ENCODE data around the gene DEDD. TPM values are rescaled to one million over a fixed set of nuclear protein-coding genes. Genes with fewer than 3 reads are reported as not detected.

The DEDD gene
- total RNA-seq, 1 experiment from 2014 or later = 44.7 TPM

GRCh38 chr1:161085165-161085564 is 47.3 kb downstream of the DEDD start:
- no peak for DNase-seq
- Histone ChIP-seq H2AFZ (ENCODE audit: low read length) (no peak overlapping the region), H3K9ac (ENCODE audit: extremely low read depth, insufficient read length, low read length) (no peak overlapping the region), H3K18ac (ENCODE audit: insufficient read length, low read depth, low read length) (no peak overlapping the region), H2BK20ac (ENCODE audit: low read depth, low read length, poor library complexity, severe bottlenecking) (no peak overlapping the region), H3K4me2 (ENCODE audit: insufficient read depth, insufficient read length, low read length) (no peak overlapping the region), H3K27me3 (ENCODE audit: insufficient read depth, low read length) (no peaks in the 10 kb centered on the region), H3K27ac (ENCODE audit: insufficient read length, low read depth, low read length) (no peak overlapping the region), H4K20me1 (ENCODE audit: control insufficient read depth, insufficient read depth, insufficient read length) (no peaks in the 10 kb centered on the region), H3K56ac (ENCODE audit: insufficient read length, low read depth, low read length) (no peak overlapping the region), H4K91ac (ENCODE audit: insufficient read length, low read depth, low read length) (no peak overlapping the region), H3K23me2 (ENCODE audit: insufficient read length, low read depth, low read length, poor library complexity, severe bottlenecking) (no peaks in the 10 kb centered on the region), H3T11ph (ENCODE audit: low read length) (no peak overlapping the region), H2BK15ac (ENCODE audit: low read depth, low read length) (no peak overlapping the region), H3K14ac (ENCODE audit: insufficient read depth, low read length) (no peak overlapping the region), H3K4ac (ENCODE audit: low read depth, low read length) (no peak overlapping the region), H3K9me3 (ENCODE audit: control insufficient read depth, low read depth, low read length) (no peaks in the 10 kb centered on the region), H3K4me1 (ENCODE audit: insufficient read depth, low read length) (no peaks in the 10 kb centered on the region), H4K5ac (ENCODE audit: insufficient read length, low read depth, low read length) (no peak overlapping the region), H2BK120ac (ENCODE audit: low read depth, low read length, poor library complexity, severe bottlenecking) (no peak overlapping the region), H3K79me2 (ENCODE audit: insufficient read depth, low read length) (no peaks in the 10 kb centered on the region), H2BK5ac (ENCODE audit: insufficient read length, low read length) (no peak overlapping the region), H3K79me1 (ENCODE audit: insufficient read depth, low read depth, low read length, poor library complexity, severe bottlenecking) (no peaks in the 10 kb centered on the region), H4K8ac (replicated peaks; ENCODE audit: insufficient read length, low read depth, low read length) (no peak overlapping the region), H3K23ac (ENCODE audit: insufficient read length, low read depth, low read length) (no peak overlapping the region), H2BK12ac (ENCODE audit: insufficient read length, low read depth, low read length) (no peak overlapping the region), H2AK5ac (ENCODE audit: insufficient read length, low read length) (no peak overlapping the region)
- no CpG with 5 or more reads among the region's 2 CpGs for WGBS (ENCODE audit: extremely low coverage, insufficient read length, low lambda C conversion rate)
- no peak overlapping the region for H3K4me3 Mint-ChIP-seq
- H3K36me3 Mint-ChIP-seq (ENCODE audit: insufficient read depth in 1 of 3, low read depth in 3 of 3) = no peaks in the 10 kb centered on the region
- peaks cover 55 to 56% of the 10 kb centered on the region in 2 experiments for H3K4me1 Mint-ChIP-seq
- peak overlapping the region in 1 of 3 experiments; percentile 79; a peak in 1 of 7 replicates for H3K27ac Mint-ChIP-seq
- TF ChIP-seq, protein P1, sequence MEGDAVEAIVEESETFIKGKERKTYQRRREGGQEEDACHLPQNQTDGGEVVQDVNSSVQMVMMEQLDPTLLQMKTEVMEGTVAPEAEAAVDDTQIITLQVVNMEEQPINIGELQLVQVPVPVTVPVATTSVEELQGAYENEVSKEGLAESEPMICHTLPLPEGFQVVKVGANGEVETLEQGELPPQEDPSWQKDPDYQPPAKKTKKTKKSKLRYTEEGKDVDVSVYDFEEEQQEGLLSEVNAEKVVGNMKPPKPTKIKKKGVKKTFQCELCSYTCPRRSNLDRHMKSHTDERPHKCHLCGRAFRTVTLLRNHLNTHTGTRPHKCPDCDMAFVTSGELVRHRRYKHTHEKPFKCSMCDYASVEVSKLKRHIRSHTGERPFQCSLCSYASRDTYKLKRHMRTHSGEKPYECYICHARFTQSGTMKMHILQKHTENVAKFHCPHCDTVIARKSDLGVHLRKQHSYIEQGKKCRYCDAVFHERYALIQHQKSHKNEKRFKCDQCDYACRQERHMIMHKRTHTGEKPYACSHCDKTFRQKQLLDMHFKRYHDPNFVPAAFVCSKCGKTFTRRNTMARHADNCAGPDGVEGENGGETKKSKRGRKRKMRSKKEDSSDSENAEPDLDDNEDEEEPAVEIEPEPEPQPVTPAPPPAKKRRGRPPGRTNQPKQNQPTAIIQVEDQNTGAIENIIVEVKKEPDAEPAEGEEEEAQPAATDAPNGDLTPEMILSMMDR (conservative IDR thresholded peaks at IDR 0.05) = no peak
- H3K27me3 Mint-ChIP-seq (ENCODE audit: low read depth) = no peaks in the 10 kb centered on the region
- H3K9me3 Mint-ChIP-seq = no peaks in the 10 kb centered on the region
